HG03108 (cell line): ENCODE measurements around the gene IL17RD.
A peak's percentile ranks its signal among the peaks of the same experiment; 100 is the strongest.

Experiments used
- ATAC-seq: cut with Tn5 transposase; IDR thresholded peaks from one replicate; pipeline ENCODE4 v1.9.1; 2021; ENCODE audit warnings: moderate library complexity; ENCODE audit not compliant: unreplicated experiment

The IL17RD gene

DNA sequence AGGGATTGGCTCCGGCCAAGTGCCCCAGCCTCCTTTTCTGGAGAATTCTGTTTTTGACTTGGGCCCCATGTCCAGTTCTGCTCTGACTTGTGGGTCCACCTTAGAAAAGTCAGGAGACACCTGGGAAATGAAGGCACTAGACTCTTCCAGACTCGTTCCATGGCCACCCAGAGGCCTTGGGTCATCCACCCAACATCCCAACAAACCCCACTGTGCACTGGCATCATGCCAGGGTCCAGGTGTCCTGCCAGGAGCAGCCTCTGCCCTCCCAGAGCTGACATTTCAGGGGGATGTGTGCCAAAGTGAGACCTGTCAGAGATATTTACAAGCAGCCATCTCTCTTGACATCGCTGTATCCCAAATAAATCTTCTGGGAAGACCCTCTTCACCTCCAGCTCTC lies 91.5 kb downstream of the IL17RD start:
- no peak for ATAC-seq

DNA sequence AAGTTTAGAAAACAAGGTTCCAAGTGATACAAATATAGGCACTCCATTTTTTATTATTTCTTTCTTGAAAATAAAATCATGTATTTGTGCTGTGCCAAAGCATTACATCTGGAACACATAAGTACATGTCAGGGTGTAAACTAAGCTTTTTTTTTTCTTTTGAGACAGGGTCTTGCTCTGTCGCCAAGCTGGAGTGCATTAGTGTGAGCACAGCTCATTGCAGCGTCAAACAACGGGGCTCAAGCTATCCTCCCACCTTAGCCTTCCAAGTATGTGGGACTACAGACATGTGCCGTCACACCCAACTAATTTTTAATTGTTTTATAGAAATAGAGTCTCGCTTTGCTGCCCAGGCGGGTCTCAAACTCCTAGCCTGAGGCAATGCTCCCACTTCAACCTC lies 95.7 kb downstream of the IL17RD start:
- ATAC-seq: no peak

DNA sequence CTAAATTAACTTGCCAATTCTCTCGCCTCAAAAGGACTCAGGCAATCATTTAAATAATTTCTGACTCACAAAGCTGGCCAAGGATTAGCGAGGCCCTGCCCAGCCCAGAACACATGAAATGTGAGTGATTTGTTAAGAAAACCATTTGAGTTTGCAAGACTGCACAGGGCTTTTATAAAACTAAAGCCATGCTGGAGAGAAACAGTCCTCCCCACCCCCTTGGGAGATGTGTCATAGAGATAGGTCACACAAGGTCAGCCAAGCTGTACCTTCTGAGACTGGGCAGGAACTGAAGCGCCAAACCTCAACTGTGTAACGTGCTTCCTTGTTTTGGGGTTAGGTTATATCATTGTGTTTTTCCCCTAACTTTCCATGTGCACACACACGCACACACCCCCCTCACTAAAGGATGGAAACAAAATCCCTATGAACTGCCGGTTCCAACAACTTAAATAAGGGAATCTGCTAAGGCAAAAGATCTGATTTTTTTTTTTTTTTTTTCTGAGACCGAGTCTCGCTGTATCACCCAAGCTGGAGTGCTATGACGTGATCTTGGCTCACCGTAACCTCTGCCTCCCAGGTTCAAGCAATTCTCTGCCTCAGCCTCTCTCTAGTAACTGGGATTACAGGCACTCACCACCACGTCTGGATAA lies 96.6 kb downstream of the IL17RD start:
- peak; percentile 100 for ATAC-seq

DNA sequence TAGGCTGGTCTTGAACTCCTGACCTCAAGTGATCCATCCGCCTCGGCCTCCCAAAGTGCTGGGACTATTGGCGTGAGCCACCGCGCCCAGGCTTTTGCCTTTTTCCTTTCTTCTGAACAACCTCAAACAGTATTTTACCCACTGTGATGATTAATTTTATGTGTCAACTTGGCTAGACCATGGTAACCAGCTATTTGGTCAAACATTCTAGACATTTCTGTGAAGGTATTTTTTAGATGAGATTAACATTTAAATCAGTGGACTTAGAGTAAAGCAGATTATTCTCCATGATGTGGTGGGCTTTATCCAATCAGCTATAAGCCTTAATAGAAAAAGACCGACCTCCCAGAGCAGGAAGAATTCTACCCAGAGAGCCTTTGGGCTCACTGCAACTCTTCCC lies 98.7 kb downstream of the IL17RD start:
- ATAC-seq: no peak

DNA sequence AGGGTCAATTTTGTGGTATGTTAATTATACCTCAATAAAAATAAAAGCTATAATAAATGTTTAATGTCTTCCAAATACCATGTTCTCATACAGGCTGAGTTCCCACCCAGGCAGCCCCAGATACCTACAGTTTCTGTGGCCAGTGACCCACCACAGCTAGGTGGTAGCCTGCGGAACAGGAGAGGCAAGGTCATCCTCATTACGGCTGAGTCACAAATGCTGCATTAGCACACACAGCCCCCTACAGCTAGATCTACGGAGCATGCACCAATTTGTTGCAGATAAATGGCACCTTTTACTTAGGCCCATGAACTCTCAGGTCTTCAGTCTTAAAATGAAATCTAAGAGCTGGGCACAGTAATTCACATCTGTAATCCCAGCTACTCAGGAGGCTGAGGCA lies 99.6 kb downstream of the IL17RD start:
- no peak for ATAC-seq

GRCh38 chr3:57064572-57064971 lies 100.6 kb downstream of the IL17RD start:
- ATAC-seq: no peak

DNA sequence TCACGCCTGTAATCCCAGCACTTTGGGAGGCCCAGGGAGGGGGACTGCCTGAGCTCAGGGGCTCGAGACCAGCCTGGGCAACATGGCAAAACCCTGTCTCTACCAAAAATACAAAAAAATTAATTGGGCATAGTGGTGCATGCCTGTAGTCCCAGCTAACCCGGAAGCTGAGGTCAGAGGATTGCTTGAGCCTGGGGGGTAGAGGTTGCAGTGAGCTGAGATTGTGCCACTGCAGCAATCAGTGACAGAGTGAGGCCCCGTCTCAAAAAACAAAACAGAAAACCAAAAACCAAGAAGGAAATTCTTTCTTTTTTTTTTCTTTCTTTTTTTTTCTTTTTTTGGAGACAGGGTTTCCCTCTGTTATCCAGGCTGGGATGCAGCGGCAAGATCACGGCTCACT lies 101.2 kb downstream of the IL17RD start:
- no peak for ATAC-seq

- no peak for ATAC-seq
Measured at GRCh38 chr3:57063032-57063431, 102.1 kb downstream of the IL17RD start.

DNA sequence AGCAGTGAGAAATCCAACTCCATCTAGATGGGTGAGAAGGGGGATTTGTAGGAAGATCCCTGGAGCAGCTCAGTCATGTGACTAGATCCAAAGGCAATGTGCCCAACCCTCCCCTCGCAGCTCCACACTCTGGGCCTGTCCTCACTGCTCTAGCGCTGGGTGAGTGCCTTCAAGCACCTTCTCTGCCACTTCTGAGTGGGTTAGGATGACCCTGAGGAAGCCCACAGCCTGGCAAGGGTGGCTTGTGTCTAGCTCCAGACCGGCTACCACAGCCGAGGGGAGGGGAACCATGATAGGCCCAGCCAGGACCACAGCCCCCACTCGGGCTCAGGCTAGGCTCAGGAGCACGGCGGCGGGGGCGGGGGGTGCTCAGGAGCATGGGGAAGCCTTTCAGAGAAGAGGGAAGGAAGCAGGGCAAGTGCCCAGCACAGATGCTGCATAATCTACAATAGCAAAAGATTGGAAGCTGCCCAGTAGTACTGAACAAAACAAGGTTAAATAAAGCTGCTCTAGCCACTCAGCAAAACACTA lies 103.0 kb downstream of the IL17RD start:
- ATAC-seq: no peak

DNA sequence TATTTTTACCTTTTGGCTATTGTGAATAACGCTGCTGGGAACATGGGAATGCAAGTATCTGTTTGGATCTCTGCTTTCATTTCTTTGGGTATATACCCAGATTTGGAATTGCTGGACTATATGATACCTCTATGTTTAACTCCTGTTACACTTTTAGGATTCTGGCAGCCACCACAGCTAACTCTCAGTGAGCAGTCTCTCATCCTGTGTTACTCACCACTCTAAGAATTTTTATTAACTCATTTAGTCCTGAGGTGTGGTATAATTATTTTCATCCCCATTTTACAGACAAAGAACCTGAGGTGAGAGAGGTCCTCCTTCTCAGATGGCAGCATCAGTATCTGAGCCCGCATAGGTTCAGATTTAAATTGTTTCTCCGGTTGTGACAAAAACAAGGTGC lies 103.6 kb downstream of the IL17RD start:
- no peak for ATAC-seq

DNA sequence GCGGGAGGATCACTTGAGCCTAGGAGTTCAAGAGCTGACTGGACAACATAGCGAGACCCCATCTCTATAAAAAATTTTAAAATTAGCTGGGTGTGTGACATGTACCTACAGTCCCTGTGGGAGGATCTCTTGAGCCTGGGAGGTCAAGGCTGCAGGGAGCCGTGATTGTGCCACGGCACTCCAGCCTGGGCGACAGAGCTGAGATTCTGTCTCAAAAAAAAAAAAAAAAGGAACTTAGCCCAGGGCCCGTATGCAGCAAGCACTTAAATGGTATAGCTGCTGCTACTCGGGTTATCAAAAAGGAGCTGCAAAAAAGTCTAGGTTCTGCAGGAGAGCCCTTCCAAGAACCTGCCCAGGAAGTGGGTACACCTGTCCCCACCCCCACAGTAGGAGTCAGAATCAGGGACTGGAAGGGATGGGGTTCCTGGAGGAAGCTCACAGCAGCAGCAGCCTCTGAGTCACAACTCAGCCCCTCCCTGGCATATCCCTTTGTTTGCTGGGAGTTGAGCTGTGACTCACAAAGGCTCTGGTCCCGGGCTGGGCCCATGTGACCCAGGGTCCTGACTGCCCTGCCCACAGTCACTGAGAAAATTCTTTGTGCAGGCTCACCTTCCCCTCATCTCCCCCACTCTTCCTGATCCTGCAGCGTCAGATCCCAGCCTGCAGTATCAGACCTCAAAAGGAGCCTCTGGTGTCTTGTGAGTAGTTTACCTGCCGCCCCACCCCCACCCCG lies 104.9 kb downstream of the IL17RD start, which contains the start of gene SPATA12:
SPATA12 (plus strand) TSS at position 576 of the 733 bp plus-strand sequence. CDS start 13,031 bp downstream, outside the sequence.
- ATAC-seq: no peak

DNA sequence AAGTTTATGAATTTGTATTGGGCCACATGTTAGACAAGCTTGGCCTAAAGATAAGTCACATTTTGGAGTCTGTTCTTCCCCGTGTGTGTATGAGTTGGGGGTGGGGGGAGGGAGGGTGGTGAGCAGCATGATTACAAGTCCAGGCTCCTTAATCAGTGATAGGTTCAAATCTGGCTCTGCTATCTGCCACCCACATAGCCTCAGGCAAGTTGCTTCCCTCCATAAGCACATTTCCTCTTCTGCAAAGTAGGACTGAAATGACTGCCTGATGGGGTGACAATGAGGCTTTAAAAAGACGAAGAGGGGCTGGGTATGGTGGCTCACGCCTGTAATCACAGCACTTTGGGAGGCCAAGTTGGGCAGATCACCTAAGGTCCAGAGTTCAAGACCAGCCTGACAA lies 105.7 kb downstream of the IL17RD start:
- ATAC-seq: no peak

DNA sequence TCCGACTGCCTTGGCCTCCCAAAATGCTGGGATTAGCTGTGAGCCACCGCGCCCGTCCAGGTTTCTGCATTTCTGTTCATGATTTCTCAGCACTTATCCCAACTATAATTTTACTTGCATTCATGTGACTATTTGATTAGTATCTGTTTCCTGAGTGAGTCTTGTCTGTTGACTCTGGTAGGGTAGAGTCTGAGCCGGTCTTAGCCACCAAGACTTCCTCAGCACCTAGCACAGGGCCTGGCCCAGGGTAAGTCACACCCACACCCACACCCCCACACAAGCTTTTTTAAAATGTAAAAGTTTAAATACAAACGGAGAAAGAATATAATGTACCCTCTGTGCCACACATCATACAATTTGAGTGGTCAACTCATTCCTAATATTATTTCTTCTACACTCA lies 107.8 kb downstream of the IL17RD start:
- ATAC-seq: no peak

DNA sequence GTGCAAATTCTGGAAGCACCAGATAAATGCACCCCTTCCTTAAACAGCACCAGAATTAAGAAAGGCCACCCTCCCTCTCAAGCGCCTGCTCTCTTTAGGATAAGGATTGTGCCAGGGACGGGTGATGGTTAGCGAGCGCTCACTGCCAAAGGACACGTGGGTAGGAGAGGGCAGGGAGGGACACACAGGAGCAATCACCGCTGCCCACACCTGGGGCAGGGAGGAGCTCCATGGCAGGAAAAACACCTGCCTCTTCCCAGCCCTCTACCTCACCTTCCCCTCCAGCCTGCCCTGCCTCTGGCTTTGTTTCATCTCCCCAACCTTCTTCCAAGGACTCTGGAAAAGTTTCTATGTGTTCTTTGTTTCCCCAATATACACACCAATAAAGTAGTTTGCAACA lies 112.0 kb downstream of the IL17RD start:
- no peak for ATAC-seq

GRCh38 chr3:57052662-57053061 lies 112.5 kb downstream of the IL17RD start:
- ATAC-seq: no peak

- ATAC-seq: no peak
Measured at GRCh38 chr3:57048728-57049127, 116.4 kb downstream of the IL17RD start.

DNA sequence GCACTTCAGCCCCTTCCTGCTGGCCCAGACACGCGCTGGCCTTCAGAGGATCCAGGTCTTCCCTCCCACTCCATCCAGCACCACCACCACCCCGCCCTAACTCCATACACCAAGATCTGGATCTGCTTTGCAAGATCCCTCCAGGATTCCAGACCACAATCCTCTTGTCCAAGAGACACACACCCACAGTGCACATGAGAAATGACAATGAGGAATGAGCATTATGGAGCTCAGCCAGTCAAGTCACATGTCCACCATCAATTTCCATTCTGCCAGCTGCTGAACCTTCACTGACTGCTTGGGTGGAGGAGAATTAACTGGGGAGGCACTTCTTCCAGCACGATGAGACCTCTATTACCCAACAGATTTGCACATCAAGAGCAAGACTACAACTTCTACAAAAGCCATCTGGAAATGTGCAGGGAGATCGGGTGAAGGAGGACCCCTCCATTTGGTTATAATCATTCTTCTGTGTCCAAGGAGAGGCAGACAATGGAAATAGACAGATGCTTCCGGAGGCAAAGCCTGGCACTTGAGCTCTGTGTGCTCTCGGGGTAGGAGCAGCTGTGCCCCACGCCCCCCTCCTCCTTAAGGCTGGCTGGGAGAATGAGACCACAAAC lies 117.0 kb downstream of the IL17RD start:
- ATAC-seq: no peak

DNA sequence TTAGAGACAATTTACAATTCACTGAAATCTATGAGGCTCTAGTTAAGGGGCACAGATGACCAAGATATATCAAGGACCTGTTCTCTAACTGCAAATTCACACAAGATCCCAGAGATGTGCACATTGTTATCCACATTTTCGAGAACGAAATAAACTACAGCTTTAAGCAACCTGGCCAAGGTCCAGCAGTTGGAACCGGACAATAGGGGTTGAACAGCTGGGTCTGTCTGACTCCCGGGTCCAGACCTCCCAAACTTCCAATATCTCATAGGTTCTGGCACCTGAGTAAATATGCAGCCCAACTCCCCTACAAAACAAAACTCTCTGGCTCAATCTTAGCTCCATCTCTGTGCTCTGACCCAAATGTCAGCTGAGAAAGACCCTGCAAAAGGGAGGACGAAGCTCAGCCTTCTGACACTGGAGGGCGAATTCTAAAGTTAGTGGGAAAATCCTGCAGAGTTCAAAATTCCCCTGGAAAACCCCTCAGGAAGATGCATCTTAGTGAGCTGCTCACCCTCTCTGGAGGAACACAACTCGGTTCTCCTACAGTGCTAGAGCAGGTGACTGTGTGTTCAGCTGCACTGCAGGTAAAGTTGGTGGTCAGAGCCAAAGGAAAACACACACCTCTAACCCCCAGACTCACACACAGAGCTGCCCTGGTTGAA lies 118.9 kb downstream of the IL17RD start:
- no peak for ATAC-seq

DNA sequence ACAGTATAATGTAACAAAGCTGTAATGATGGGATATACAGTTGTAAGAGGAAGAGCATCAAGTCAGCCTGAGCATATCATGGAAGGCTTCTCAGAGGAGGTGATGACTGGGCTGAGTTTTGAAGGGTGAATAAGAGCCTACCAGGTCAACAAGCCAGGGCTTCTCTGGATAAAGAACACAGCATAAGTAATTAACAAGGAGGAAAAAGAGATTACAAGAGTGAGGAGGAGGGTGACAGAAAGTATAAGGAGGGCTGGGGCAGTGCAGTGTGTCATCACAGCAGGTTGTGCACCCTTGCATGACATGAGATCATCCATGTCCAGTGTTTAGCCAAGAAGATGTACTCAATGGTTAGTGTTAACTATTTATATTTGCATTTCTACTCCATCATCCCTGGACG lies 121.6 kb downstream of the IL17RD start:
- no peak for ATAC-seq

GRCh38 chr3:57041674-57042073 lies 123.5 kb downstream of the IL17RD start:
- ATAC-seq: no peak
